Kidney capillary endothelial cell (primary cell): Measurements from ENCODE around the gene GNG14.
"Not testable (repeated sequence)": the region's sequence is repeated elsewhere in the genome, so short reads cannot be mapped to it uniquely, and the experiment has no call there.

Experiments
- DNase-seq: peaks from one replicate; pipeline ENCODE4 v3.0.0-alpha.2; 2018; ENCODE audit warnings: low spot score

Gene GNG14

DNA sequence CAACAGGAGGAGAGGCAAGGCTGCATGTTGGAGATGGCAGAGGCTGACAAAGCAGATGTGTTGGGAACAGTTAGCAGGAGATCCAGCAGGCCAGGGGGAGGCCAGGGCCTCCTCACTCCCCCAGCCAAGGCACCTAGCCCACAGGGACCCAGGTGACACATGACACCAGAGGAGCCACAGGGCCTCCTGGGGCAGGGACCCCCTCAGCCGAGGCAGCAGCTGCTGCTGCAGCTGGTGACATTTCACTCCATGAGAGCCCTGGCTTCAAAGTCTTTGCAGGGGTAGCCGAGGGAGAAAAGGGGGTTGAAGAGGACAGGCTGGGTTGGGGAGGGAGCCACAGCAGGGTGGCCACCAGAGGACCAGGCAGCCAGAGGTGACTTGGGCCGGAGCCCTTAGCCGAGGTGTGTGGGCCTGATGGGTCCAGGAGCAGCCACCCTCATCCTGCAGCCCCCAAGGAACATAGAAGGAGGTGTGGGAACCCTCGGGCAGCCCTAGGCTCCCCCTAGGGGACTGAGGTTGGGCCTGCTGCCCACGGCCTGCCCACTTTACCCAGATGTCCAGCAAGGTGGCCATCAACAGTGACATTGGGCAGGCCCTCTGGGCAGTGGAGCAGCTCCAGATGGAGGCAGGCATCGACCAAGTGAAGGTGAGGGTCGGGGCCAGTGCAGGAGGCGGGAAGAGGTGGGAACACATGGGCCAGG, at the start of gene GNG14:
Gene GNG14 (plus strand): TSS at position 503 of the 701 bp plus-strand sequence. CDS start 51 bp downstream, at position 554.
- DNase-seq = no peak

DNA sequence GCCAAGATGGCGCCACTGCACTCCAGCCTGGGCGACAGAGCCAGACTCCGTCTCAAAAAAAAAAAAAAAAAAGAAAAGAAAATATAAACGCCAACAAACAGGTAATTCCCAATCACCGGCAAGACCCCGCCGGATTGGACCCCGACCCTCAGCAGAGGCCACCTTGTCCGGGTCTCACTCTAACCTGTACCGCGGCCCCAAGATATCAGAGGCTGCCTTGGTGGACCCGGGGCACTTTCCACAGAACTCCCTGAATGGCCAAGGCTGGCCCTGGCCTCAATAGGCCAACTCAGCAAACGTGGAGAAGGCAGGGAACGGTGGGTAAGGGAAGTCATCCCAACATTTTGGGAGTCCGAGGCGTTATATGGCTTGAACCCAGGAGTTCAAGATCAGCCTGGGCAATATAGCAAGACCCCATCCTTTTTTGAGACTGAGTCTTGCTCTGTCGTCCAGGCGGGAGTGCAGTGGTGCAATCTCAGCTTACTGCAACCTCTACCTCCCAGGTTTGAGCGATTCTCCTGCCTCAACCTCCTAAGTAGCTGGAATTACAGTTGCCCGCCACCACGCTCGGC, 49.1 kb upstream of the GNG14 start:
- DNase-seq = no peak

DNA sequence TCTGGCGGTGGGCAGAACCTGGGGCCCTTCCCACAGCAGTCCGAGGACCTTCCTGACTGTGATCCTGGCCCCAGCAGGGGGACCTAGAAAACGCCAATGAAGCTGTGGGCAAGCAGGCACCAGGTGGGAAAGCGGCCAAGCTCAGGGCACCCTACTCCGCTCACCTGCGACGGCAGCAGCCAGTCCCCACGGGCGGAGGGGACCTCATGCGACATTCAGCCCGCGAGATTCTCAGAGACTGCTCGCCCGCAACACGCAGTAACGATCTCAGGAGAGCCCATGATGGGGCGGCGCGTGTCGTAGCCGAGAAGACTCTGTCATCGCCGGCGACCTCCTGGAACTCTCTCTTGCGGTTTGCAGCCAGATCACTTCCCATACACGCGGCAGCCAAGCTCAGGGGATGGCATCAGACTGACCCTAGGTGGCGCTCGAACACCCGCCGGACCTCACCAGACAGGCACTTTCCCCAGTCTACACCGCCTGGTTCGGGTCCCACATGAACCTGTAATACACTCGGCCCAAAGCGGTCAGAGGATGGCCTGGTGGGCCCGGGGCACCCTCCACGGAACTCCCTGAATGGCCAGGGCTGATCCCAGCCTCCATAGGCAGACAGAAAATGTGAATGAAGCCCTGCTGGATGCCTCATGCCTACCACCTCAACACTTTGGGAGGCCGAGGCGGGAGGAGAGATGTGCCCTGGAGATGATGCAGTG, 47.7 kb upstream of the GNG14 start:
- DNase-seq = peak; percentile 63

DNA sequence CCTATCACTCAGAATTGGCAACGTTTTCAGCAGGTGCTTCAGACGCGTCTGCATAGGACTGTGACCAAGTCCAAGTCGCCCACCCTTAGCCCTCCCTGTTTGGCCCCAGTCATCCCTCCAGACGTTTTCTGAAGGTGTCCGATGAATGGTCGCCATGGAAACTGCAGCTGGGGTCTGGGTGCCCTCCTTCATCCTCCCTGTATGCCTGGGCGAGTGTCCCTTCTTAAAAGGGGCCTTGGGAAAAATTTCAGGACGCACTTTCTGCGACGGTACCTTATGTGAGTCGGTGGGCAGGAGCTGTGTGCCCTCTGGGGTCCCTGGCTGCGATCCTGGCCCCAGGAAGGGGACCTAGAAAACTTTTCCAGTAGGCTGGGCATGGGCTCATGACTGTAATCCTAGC, 46.3 kb upstream of the GNG14 start:
- DNase-seq = no peak

DNA sequence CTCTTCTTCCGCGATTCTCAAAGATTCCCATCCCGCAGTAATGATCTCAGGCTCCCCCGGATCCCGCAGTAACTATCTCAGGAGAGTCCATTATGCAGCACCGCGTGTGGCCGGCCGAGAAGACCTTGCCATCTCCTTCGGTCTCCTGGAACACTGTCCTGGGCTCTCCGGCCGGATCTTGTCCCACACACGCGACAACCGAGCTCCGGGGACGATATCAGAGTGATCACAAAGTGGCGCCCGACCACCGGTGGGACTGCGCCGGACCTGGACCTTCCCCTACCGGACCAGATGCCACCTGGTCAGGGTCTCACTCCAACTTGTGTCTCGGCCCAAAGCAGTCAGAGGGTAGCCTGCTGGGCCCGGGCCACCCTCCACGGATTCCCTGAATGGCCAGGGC, 45.3 kb upstream of the GNG14 start:
- DNase-seq = no peak

DNA sequence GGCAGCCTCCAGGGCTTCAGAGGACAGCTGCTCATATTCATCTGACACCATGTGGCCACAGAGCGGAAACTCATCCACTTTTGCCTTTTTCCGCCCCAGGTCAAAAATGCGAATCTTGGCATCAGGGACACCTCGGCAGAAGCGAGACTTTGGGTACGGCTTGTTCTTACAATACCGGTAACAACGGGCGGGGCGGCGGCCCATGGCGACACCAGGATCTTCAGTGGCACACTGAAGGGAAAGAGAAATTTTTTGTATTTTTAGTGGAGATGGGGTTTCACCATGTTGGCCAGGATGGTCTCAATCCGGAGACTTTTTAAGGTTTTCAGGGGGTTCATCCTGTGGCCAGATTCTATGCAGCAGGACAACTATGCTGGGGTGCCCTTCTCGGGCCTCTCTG, 44.1 kb upstream of the GNG14 start:
- DNase-seq = not testable (repeated sequence)

DNA sequence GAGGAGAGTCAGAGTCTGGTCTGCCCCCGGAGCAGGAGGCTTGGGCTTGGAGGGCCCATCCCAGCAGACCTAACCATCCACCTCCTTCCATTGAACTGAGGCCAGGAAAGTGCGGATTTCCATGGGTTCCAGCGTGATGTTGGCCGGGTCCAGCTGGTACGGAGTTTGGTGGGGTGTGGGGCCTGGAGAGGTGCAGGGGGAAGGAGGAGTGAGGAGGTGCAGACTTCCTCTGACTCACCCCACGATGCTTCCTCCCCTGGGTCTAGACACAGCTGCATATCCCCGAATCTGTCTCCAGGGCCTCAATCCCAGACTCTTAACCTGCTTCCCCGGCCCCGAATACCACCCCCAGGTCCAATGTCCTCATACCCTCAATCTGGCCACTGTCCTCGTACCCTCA, 41.2 kb upstream of the GNG14 start:
- no peak for DNase-seq

DNA sequence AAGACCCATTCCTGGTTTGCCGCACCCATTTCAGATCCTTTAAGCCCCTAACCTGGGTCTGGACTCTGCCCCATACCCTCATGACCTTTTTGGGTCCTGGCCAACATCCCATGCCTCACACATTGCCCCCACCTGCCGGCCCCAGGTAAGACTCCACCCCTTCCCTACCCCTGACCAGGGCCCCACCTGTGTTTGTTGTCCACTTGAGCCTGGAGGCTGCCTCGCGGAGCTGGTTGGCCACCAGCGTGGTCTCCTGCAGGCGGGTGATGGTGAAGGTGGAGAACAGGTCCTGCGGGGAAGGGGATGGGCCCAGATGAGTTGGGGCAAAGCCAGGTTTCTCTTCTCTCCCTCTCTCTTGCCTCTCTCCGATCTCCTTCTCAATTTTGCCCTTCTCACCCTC, 40.8 kb upstream of the GNG14 start:
- DNase-seq = no peak

DNA sequence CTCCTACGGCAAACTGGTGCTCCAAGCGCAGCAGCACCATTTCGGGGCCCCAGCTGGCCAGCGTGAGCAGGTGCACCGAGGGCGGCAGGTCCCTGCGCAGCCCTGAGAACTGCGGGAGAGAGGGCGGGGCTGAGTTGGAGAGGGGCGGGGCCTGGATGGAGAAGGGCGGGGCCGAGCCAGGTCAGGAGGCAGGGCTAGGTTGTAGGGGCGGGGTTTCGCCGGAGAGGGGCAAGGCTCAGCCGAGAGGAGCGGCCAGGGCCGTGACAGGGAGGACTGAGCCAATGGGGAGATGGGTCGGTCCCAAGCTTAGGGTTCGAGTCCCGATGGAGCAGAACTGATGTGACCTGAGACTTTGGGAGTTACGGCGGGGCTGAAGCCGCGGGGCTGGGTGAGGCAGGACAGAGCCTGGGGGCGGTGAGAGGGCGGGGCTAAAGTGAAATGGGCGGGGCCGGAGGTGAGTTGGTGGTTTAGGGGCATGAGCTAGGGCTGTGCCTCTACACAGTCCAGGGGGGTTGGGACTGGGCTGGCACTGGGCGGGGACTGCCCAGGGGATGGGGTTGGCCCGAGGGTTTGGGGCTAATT, 40.2 kb upstream of the GNG14 start:
- DNase-seq = peak; percentile 31

DNA sequence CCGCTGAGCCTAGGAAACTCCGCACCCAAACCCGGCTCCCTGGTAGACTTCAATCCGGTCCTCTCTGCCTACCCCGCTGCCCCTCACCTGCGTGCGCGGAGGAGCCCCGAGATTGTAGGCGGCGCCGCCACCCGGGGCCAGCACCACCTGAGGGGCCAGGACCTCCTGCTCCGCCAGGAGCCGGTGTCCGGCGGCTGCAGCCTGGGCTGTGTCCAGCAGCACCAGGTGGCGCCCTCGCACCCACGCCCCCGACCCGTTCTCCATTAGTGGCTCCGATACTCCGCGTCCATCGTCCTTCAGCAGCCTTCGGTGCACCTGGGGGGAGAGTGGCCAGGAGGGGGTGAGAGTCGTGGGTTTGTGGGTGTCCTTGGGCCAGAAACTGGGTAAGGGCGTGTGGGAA, 39.7 kb upstream of the GNG14 start:
- no peak for DNase-seq

DNA sequence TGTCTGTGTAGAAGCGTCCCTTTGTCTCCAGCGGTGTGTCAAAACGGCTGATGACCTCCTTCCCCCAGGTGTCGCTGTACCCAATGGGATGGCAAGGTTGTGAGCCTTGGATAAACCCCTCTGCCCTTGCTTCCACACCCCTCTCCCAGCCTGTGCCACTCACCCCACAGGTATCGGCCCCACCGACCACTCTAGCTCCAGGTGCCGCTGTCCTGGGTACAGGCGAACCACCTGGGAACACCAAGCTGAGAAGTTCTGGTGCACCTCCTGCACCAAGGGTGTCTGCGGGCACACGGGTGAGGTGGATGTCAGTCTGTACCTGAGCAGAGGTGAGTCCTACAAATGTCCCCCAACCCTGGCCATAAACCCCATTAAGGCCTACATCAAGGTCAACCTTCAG, 37.9 kb upstream of the GNG14 start:
- DNase-seq = no peak

DNA sequence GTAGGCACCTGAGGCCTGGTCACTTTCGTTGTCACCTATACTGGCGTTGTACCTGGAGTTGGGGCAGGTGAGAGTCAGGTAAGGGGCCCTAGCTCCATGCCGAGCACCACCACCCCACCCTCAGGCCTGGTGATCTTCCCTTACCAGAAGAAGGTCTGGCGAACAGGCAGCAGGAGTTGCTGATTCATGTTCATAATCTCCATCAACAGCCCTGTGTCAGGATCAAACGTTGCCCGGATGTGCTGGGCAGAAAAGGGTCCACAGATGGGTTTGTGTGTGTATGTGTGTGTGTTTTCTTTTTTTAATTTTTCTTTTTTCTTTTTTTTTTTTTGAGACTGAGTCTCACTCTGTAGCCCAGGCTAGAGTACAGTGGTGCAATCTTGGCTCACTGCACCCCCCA, 35.6 kb upstream of the GNG14 start:
- no peak for DNase-seq

DNA sequence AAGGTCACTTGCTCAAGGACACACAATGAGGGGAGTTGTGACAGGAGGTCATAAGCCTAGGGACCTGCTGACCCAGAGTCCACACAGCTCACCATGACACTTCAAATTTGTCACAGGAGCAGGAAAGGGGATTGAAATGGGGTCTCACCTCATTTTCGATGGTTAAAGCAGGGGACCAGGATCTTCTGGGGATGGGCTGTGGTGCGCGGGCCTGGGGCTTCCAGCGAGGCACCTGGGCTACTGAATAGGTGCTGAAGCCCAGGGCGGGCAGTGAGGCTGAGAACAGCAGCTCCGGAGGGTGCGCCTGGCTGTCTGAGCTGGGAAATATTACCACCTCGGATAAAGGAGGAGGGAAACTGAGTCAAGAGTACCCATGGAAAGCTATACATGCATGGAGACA, 32.3 kb upstream of the GNG14 start:
- DNase-seq = no peak

DNA sequence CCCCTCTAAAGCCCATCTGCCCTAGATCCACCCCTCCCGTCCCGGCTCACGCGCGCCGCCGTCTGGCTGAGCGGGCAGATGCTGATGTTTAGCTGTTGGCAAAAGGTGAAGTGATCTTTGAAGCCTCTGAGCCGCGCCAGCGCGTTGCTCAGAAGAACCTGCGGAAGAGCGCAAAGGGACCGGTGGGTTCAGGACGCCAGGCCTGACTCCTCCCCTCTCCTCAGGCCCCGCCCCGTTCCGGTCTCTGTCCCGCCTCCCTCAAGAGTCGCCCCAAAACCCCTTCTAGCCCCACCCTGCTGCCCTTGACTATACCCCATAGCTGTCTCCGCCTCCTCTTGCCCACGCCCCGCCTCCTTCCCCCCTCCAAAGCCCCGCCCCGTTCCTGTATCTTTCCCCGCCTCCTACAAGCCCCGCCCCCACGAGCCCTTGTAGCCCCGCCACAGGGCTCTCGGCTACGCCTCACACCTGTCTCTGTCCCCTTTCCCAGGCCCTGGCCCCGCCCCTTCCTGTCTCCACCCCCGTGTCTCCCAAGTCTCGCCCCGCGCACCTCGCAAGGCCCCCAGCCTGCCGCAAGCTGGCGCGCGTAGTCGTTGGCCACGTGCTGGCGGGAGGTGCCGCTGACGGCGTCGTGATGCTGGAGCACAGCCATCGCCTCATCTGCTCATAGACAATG, 30.8 kb upstream of the GNG14 start:
- DNase-seq = no peak

DNA sequence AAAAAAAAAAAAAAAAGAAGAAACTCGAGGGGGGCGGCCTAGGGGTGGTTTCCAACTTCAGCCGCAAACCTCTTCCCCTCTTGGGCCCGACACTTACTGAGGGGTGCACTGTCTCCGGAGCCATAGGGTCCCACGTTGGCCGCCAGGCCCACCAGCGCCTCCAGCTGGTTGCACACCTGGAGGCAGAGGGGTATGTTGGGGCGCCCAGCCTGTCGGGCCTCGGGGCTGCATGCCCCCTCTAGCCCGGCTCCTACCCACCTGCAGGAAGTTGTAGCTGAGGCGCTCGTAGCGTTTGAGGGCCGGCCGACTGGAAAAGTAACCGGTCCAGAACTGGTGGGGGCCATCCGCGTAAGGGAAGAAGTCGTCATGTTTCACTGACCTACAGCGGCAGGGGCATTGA, 29.8 kb upstream of the GNG14 start:
- DNase-seq = no peak

DNA sequence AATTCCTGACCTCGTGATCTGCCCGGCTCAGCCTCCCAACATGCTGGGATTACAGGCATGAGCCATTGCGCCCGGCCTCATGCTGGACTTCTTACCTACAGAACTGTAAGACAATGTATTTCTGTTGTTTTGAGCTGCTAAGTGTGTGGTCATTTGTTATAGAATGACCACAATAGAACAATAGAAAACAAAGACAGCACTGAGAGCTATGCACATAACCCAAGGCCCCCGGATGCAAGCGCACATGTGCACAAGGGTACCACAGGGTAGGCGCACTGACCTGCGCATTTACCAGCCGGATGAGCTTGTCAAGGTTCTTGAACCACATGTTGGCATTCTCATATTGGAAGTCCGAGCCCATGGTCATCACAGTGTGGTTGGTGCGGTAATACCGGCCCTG, 26.8 kb upstream of the GNG14 start:
- DNase-seq = no peak

DNA sequence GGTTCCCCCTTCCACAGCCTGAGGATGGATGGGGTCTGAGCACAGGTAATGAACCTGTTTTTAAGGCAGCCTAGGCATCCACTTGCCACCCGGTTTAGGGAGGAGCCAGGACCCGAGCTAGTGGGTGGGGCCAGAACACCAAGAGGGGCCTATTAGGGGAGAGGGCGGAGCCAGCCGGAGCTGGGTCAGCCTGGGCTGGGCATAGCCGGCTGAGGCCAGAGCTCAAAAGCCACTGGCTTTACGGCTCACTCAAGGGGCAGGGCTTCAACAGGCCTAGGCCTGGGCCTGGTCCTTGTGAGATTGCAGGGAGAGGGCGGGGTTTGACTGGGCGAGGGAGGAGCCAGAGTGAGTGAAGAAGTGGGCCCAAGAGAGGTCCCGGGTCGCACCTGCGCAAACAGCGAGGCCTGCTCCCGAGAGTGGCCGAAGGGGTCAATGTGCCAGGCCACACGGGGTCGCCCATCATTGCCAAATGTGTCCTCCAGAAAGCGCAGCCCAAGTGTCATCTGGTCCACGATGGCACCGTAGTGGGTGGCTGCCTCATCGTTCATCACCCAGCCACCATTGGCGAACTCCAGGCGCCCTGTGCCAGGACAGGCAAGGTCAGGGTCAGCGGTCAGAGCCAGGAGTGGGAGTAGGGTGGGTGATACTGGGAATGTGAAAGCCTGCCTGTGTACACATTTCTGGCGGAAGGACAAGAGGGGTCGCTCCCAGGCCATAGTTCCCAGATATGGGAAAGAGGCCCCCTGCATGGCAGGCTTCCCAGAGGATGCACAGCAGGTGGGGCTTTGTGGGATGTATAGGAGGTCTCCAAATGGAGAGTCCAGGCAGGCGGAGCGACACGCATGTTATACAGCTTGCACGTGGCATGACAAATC, 23.2 kb upstream of the GNG14 start:
- no peak for DNase-seq

DNA sequence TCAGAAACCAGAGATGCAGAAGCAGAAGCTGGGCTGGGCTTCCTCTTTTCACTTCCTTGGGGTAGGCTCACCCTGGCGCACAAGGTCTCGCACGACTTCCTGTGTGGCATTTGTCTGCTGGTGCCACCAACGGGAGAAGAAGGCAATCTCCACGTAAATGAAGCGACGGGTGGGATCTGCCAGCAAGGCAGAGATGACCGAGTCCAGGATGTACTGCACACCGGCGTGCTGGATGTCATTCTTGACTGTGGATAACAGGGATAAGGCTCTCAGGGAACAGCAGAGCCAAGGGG, 22.6 kb upstream of the GNG14 start:
- DNase-seq = no peak

DNA sequence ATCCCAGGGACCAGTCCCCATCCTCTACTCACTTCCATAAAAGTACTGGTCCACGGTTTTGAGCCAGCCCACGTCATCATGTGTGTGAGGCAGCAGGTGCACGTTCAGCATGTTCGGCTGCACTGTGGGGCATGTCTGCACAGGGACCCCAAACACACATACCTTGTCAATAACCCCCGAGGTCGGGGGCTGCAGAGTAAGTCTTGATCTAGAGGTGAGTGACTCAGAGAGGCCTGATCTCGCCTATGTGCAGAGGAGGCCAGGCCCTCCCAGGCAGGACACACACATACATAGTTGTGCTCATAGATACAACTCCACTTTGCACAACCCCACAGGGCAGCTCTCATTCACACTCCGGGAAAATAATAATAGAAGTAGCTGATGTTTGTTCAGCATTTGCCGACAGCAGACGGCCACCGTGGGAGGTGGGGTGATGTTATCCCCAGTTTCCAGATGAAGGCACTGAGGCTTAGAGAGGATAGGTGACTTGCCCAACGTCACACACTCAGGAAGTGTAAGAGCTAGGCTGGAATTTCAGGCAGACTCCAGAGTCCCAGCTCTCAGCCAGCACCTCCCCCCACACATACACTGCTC, 22.0 kb upstream of the GNG14 start:
- DNase-seq = no peak

DNA sequence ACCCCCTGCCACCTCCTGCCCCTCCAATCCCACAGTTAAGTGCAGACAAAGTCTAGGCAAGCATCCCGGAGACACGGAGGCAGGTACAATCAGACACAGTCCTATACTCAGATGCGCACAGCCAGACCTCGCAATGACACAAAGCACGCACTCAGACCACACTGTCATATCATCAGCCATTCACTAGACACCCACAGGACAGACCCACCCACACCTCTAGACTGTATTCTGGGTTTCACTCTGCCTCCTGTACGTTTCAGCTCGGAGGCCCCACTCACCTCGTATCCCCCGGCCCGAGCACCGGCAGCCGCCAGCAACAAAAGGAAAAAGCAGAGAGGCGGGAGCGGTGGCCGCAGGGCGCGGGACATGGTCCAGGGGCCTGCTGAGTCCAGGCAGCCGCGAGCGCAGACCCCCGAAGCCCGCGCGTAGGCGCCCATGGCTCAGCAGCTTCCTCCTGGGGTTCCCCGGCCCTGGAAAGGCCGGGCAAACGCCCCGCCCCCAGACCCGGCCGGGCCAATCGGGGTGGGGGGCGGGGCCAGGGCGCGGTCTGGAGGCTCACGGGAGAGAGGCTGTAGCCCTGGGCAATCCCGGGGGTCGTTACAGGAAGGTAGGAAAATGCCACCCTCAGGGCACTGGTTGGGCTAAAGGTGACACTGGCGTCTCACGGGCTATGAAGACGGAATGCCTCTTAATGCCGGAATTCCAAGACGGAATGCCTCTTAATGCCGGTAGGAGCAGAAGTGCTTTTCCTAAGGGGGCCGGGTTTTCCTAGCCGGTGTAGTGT, 21.3 kb upstream of the GNG14 start, which contains the start of the genes MAN2B1 and WDR83:
Gene MAN2B1 (minus strand): TSS at position 478 of the 784 bp plus-strand sequence. CDS start 41 bp downstream, at position 437.
Gene WDR83 (plus strand): TSS at position 543 of the 784 bp plus-strand sequence. CDS start 2,984 bp downstream, outside the sequence.
- peak; percentile 55 for DNase-seq
